HL-60/S4 treated with phorbol 12-myristate 13-acetate at 8.2 ng/mL for 4 days and 3 days (cell line): ENCODE results near the gene USP32.
"Not testable (repeated sequence)": the region's sequence is repeated elsewhere in the genome, so short reads cannot be mapped to it uniquely, and the experiment has no call there.

Experiments used
- in situ Hi-C: fragments of 300-500 bp; cut with MboI; formaldehyde crosslinking; loops from 2 replicates; pipeline ENCODE4 v1.15.0; 2022; ENCODE audit warnings: low sequenced_read_pairs

The USP32 gene

GRCh38 chr17:60379461-60379860 is 12.5 kb downstream of the USP32 start:
- in situ Hi-C loops, result not testable (repeated sequence)

DNA sequence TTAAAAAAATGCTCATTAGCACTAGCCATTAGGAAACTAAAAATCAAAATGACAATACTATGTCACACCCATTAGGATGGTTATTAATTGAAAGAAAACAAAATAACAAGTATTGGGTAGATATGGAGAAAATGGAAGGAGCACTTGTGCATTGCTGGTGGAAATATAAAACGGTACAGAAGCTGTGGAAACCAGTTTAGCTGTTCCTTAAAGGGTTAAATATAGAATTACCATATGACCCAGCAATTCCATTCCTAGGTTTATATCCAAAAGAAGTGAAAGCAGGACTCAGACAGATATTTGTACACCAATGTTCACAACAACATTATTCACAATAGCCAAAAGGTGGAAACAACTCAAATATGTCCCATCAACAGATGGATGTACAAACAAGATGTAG is 13.7 kb downstream of the USP32 start:
- in situ Hi-C loops, result not testable (repeated sequence)

DNA sequence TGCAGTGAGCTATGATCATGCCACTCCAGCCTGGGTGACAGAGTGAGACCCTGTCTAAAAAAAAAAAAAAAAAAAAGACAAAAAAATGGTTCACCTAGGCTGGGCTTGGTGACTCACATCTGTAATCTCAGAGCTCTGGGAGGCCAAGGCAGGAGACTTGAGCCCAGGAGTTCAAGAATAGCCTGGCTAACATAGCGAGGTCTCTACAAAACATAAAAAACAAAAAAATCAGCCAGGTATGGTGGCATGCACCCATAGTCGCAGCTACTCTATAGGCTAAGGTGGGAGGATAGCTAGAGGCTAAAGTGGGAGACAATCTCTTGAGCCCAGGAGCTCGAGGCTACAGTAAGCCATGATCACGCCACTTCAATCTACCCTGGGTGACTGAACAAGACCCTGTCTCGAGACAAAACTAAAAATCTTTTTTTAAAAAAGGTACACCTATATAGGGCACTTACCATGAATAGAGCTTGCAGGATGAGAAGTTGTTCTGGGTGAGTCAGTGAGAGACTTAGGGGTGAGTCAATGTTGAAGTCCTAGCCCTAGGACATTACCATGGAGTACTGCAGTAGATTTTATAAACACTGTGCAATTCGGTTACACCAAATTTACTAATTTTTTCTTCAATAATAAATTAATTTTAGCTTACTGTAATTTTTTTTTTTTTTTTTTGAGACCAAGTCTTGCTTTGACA is 19.0 kb downstream of the USP32 start:
- in situ Hi-C loops, result no loop called here

DNA sequence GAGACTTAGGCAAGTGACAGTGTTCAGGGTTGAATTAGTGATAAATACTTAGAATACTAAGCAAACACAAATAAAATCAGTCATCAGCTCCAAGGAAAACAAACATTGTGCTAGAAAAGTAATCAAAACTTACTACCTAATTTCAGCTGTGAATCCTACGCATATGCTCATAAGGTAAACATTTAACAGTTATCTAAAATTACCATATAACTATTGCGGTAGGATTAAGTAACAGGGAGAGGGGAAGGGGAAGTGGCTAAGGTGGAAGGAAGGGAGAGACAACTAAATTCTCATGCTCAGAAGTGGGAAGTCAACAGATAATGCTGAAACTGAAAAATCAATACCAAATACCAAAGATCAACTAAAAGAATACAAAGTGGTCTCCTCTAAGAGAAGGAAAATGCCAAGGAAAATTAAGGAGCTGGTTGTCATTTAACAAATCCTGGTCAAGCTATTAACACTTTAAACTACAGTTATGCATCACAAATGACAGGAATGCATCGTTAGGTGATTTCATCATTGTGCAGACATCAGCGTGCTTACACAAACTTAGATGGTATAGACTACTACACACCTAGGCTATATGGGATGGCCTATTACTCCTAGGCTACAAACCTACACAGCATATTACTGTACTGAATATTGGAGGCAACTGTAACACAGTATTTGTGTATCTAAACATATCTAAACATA is 20.0 kb downstream of the USP32 start:
- in situ Hi-C loops, result no loop called here

- in situ Hi-C loops, result no loop called here
Observed at GRCh38 chr17:60371416-60371815, 20.5 kb downstream of the USP32 start.

DNA sequence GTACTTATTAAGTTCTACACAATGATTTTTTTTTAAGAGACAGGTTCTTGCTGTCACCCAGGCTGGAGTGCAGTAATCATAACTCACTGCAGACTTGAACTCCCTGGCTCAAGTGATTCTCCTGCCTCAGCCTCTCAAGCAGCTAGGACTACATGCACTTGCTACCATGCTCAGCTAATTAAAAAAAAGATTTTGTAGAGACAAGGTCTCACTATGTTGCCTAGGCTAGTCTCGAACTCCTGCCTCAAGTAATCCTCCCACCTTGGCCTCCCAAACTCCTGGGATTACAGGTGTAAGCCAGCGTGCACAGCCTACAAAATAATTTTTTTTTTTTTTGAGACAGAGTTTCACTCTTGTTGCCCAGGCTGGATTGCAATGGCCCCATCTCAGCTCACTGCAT is 22.2 kb downstream of the USP32 start:
- in situ Hi-C loops, result no loop called here

DNA sequence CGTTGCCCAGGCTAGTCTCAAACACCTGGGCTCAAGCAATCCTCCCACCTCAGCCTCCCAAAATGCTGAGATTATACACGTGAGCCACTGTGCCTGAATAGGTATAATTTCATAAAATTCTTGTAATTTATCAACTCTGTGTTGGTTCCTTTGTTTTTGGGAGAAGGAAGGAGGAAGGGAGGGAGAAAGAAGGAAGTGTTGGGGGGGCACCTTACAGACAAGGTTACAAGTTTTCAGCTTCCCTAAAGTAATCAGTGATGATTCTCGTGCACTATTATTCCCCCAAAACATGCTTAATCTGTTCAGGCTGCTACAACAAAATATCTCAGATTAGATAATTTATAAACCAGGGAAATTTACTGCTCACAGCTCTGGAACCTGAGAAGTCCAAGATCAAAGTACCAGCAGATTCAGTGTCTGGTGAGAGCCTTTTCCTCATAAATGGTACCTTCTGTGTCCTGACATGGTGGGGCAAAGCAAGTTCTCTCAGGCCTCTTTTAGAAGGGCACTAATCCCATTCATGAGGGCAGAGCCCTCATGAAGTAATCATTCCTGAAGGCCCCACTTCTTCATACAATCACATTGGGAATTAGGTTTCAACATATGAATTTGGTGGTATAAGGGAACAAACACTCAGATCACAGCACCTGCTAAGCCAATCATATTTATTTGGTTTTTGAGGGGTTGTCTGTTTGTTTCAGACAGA is 28.1 kb downstream of the USP32 start:
- in situ Hi-C loops, result no loop called here

- in situ Hi-C loops, result no loop called here
Observed at GRCh38 chr17:60362329-60362728, 29.6 kb downstream of the USP32 start.

DNA sequence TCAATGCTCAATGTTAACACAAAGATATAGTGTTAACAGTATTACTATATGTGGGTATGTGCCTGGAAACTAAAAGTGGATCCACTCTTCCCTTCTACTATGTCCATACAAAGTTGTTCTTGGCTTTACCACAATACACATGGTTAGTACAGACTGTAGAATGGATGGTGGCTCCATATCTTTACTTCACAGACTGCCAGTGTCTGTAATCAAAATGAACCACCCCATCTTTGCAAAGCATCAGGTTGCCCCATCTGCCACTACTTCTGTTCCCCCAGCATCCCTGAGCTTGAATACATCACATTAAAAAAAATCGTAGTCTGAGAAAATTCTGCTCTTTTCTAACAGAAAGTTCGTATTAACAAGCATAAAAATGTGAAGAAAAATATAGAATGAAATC is 30.0 kb downstream of the USP32 start:
- in situ Hi-C loops, result no loop called here

DNA sequence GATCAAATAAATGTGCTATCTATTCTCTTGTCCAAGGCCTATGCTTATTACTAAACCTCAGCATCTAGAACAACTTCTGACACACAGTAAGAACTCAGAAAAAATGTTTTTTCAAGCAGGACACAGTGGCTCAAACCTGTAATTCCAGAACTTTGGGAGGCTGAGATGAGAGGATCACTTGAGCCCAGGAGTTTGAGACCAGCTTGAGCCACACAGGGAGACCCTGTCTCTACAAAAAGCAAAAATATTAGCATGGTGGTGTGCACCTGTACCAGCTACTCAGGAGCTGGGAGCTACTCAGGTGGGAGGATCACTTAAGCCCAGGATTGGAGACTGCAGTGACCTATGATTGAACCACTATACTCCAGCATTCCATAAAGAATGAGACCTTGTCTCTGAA is 32.5 kb downstream of the USP32 start:
- in situ Hi-C loops, result no loop called here

- in situ Hi-C loops, result no loop called here
Observed at GRCh38 chr17:60358606-60359225, 33.2 kb downstream of the USP32 start.

DNA sequence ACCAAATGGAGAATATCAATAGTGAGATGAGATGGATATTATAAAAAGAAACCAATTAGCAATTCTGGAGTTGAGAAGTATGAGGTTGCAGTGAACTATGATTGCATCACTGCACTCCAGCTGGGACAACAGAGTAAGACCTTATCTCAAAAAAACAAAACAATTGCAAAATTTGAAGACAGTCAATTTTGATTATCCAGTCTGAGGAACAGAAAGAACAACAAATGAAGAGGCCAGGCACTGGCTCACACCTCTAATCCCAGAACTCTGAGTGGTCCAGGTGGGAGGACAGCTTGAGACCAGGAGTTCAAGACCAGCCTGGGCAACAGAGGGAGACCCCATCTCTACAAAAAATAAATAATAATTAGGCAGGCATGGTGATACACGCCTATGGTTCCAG is 35.0 kb downstream of the USP32 start:
- in situ Hi-C loops, result no loop called here

DNA sequence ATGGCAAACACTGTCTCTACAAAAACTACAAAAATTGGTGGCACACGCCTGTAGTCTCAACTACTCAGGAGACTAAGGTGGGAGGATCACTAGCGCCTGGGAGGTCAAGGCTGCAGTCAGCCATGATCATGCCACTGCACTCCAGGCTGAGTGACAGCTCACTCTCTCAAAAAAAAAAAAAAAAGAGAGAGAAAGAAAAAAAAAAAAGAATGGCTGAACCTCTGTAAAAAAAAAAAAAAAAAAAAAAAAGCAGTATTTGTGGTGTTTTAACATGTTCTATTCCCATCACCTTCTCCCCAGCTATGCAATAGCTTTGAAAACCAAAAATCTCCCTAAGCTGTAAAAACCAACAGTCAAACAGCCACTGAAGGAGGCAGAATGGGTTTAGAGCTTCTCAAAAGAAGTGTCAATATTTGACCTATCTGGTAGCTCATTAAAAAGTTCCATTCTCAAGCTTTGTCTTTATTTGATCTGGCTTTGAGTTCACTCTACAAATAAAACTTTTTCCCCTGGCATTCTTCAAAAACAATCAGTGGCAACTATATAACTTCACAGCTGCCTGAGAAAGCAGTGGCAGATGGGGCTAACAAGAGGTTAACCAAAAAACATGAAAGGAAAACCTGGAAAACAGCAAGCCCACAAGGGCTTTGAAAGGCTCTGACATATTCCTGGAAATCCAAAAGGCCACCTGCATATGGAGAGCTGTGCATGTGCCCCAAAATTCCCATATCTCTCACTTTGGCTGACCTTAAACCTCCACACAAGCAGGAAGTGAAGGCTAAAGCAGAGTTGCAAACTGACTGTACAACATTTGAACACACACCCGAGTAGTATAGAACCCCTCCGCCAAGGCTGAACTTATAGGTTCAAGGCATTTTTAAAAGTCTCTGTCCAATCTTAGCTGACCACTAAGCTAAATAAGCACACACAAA is 36.0 kb downstream of the USP32 start:
- in situ Hi-C loops, result no loop called here

DNA sequence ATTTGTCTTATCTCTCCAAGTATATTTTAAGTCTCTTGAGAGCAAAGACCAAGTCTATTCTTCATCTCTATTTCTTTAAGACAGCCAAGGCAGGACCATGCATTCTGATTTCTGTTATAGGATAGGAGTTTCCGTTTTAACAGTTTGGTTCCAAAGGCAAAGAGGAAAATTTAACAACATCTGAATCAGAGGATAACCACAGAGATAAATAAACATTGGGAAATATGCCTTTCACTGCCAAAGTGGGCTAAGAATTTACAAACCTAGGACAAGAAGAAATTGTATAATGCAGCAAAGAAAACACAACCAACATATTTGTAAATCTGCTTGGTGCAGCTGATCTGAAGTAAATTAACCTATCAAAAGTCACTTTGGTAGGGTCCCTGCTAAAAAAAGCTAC is 37.7 kb downstream of the USP32 start:
- in situ Hi-C loops, result no loop called here

GRCh38 chr17:60353773-60354172 is 38.2 kb downstream of the USP32 start:
- in situ Hi-C loops, result no loop called here

DNA sequence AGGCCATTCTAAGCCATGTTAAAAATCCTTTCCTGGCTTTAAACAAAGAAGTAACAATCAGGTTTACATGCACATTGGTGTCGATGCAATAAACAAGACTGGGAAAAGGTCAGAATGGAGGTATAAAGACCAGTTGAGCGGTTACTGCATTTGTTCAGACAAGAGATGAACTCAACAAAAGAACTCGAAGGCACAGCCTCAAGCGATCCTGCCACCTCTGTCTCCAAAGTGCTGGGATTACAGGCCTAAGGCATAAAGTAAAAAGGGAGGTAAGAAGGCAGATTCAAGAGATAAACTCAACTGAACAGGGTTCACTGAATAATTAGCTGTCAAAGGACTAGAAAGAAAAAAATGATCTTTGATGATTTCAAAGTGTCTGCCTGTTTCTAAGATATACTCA is 39.4 kb downstream of the USP32 start:
- in situ Hi-C loops, result no loop called here

DNA sequence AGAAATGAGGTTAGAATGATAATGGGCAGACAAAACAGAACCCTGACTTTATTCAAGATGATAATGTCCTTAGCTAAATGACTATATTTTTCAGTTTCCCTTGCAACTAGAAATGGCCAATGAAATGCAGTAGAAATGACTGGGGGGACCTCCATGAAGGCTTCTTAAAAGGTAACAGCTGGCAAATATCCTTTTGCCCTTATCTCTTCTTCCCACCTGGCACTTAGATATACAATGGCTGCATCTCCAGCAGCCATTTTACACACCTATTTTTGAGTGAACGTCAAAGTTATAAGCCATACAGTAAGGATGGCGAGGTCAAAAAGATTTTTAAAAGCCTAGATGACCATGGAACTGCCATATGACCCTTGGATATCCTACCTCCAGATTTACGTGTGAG is 39.9 kb downstream of the USP32 start:
- in situ Hi-C loops, result no loop called here

GRCh38 chr17:60351012-60351695 is 40.8 kb downstream of the USP32 start:
- in situ Hi-C loops, result no loop called here

- in situ Hi-C loops, result no loop called here
Observed at GRCh38 chr17:60348616-60349015, 43.3 kb downstream of the USP32 start.

DNA sequence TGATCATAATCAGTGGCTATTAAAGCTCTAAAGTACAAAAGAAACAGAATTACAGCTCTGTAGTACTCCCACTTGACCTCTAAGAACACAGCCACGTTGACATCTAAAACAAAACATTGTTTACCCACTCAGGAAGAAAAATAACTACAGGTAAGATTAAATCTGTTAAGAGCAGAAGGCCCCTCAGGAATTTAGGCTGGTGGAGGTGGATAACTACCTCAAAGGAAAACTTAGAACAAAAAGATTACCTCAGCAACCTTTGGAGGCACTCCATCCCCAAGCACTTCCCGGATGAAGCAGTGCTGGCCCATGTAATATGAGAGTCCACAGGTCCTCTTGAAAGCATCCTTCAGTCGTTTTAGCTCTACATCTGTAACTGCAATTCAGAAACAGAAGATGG is 46.7 kb downstream of the USP32 start:
- in situ Hi-C loops, result no loop called here
